ENCODE results near the gene PCDHB14.
"Not testable (repeated sequence)": the region's sequence is repeated elsewhere in the genome, so short reads cannot be mapped to it uniquely, and the experiment has no call there.

PCDHB14 gene

GRCh38 chr5:141186897-141187512, 36.1 kb upstream of the PCDHB14 start, which contains the start of gene PCDHB9:
PCDHB9 (plus strand) TSS chr5:141187161; CDS start chr5:141187319, 158 bp downstream.
- TF ChIP-seq CTCF (IDR thresholded peaks at IDR 0.05; ENCODE audit: insufficient read depth, low read depth, low read length, missing control alignments) = peak; percentile 18
- no peak for DNase-seq (ENCODE audit: low read depth)
- H3K4me3 ChIP-seq (ENCODE audit: low read length) = no peak within 1 kb of the TSS

DNA sequence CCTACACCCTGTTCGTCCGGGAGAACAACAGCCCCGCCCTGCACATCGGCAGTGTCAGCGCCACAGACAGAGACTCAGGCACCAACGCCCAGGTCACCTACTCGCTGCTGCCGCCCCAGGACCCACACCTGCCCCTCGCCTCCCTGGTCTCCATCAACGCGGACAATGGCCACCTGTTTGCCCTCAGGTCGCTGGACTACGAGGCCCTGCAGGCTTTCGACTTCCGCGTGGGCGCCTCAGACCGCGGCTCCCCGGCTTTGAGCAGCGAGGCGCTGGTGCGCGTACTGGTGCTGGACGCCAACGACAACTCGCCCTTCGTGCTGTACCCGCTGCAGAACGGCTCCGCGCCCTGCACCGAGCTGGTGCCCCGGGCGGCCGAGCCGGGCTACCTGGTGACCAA, 34.5 kb upstream of the PCDHB14 start:
- not testable (repeated sequence) for H3K4me3 ChIP-seq (ENCODE audit: low read length); DNase-seq (ENCODE audit: low read depth)

- not testable (repeated sequence) for DNase-seq (ENCODE audit: low read depth); H3K4me3 ChIP-seq (ENCODE audit: low read length)
Observed at GRCh38 chr5:141189131-141189530, 34.0 kb upstream of the PCDHB14 start.

- TF ChIP-seq CTCF (IDR thresholded peaks at IDR 0.05; ENCODE audit: insufficient read depth, low read depth, low read length, missing control alignments) = peak; percentile 23
- DNase-seq (ENCODE audit: low read depth) = peak; percentile 23
- no peak within 1 kb of the TSS for H3K4me3 ChIP-seq (ENCODE audit: low read length)
Observed at GRCh38 chr5:141192110-141192725, 30.9 kb upstream of the PCDHB14 start, which contains the start of gene PCDHB10. PCDHB10 (plus strand) TSS chr5:141192353; CDS start chr5:141192553, 200 bp downstream.

- not testable (repeated sequence) for DNase-seq (ENCODE audit: low read depth)
Observed at GRCh38 chr5:141194332-141194731, 28.8 kb upstream of the PCDHB14 start.

GRCh38 chr5:141196363-141196762, 26.8 kb upstream of the PCDHB14 start:
- no peak for DNase-seq (ENCODE audit: low read depth)
- TF ChIP-seq CTCF (IDR thresholded peaks at IDR 0.05; ENCODE audit: insufficient read depth, low read depth, low read length, missing control alignments) = no peak
- no peak overlapping the region for H3K4me3 ChIP-seq (ENCODE audit: low read length)

More at GRCh38 chr5:141194332-141194731, 28.8 kb upstream of the PCDHB14 start:
- H3K4me3 ChIP-seq (ENCODE audit: low read length) = not testable (repeated sequence)

GRCh38 chr5:141199359-141200235, 23.5 kb upstream of the PCDHB14 start, which contains the start of gene PCDHB11:
PCDHB11 (plus strand) TSS chr5:141199627; CDS start chr5:141199775, 148 bp downstream.
- DNase-seq (ENCODE audit: low read depth) = no peak
- H3K4me3 ChIP-seq (ENCODE audit: low read length) = no peak within 1 kb of the TSS
- no peak for TF ChIP-seq CTCF (IDR thresholded peaks at IDR 0.05; ENCODE audit: insufficient read depth, low read depth, low read length, missing control alignments)

DNA sequence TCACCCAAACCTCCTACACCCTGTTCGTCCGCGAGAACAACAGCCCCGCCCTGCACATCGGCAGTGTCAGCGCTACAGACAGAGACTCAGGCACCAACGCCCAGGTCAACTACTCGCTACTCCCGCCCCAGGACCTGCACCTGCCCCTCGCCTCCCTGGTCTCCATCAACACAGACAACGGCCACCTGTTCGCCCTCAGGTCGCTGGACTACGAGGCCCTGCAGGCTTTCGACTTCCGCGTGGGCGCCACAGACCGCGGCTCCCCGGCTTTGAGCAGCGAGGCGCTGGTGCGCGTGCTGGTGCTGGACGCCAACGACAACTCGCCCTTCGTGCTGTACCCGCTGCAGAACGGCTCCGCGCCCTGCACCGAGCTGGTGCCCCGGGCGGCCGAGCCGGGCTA, 22.0 kb upstream of the PCDHB14 start:
- not testable (repeated sequence) for DNase-seq (ENCODE audit: low read depth); H3K4me3 ChIP-seq (ENCODE audit: low read length)

DNA sequence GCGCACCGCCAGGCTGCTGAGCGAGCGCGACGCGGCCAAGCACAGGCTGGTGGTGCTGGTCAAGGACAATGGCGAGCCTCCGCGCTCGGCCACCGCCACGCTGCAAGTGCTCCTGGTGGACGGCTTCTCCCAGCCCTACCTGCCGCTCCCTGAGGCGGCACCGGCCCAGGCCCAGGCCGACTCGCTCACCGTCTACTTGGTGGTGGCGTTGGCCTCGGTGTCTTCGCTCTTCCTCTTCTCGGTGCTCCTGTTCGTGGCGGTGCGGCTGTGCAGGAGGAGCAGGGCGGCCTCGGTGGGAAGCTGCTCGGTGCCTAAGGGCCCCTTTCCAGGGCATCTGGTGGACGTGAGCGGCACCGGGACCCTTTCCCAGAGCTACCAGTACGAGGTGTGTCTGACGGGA, 21.5 kb upstream of the PCDHB14 start:
- H3K4me3 ChIP-seq (ENCODE audit: low read length); DNase-seq (ENCODE audit: low read depth): not testable (repeated sequence)
